ENCODE results near the gene BANF2. TPM values are rescaled to one million over a fixed set of nuclear protein-coding genes. Genes with fewer than 3 reads are reported as not detected.

BANF2 gene
- total RNA-seq, 1 experiment from 2014 or later: not detected

DNA sequence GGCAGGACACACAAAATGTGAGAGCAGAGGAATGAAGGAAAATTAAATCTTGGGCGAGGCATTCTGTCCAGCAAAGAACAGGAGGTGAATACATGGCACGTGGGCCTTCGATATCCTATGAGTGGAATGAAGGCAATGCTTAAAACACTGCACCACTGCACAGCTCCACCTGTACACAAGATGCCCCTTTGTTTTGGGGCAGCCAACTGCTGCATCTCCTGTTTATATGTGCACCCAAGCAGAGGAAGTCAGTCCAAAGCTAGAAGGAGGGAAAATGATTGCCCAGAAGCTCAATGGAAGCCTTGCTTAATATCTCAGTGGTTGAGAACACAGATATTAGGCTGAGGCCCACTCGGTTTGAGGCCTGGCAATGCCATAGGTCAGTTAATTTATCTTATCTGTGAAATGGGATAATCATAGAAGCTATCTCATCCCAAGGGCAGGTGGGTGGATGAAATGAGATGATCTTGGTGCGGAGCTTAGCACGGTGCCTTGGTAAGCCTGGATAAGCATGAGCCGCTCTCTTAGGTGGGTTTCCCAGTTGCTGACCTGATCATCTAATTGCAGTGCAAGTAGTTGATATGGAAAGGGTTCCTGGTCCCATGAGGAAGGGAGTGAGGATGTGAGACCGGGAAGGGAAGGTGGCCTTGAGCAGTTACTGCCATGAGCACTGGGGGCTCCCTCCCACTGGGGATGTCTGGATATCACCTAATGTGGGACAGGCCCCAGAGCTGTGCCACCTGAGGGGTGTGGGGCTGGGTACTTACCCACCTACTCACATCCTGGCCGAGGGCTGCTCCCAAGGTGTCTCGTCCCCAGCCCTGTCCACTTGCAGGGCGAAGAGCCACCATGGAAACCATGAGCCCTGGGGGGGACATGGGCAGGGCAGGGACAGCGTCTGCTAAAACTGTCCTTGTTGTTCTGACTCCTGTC, 9.9 kb downstream of the BANF2 start:
- POLR2A ChIA-PET (ENCODE audit: unreplicated experiment): no interaction called here
- no peak overlapping the region for H3K4me3 ChIP-seq (ENCODE audit: low read length)
- no peaks in the 10 kb centered on the region for H3K36me3 ChIP-seq (ENCODE audit: low read depth, low read length)
- H3K27ac ChIP-seq (ENCODE audit: low read length): no peak overlapping the region
- intact Hi-C loops (cut with micrococcal nuclease): no loop called here
- no peaks in the 10 kb centered on the region for H3K9me3 ChIP-seq (ENCODE audit: low read length)
- CTCF ChIA-PET: no interaction called here
- BruUV-seq (replicated peaks): no TSS peak
- H3F3A ChIP-seq (ENCODE audit: low read length, unreplicated experiment): no peaks in the 10 kb centered on the region
- H3K4me2 ChIP-seq (ENCODE audit: low read length): no peak overlapping the region
- H3K79me2 ChIP-seq (ENCODE audit: low read length): no peaks in the 10 kb centered on the region
- H4K20me1 ChIP-seq (ENCODE audit: low read length): no peaks in the 10 kb centered on the region
- no peak for ATAC-seq
- TF ChIP-seq EZH2 (IDR thresholded peaks at IDR 0.05; ENCODE audit: low read length, unreplicated experiment) (no peak), CTCF (conservative IDR thresholded peaks at IDR 0.05; ENCODE audit: low read depth, low read length) (no peak), EZH2phosphoT487 (IDR thresholded peaks at IDR 0.05; ENCODE audit: borderline replicate concordance, low read length) (no peak)
- H3K27me3 ChIP-seq (ENCODE audit: low read length): no peaks in the 10 kb centered on the region
- no peak for DNase-seq
- H3K9ac ChIP-seq (ENCODE audit: low read length): no peak overlapping the region
- no peaks in the 10 kb centered on the region for H3K9me2 ChIP-seq (replicated peaks; ENCODE audit: low read length)
- H3K4me1 ChIP-seq (ENCODE audit: insufficient read depth, low read length): no peaks in the 10 kb centered on the region
- no peak overlapping the region for H2AFZ ChIP-seq (ENCODE audit: low read length)

GRCh38 chr20:17710379-17711266, 10.9 kb downstream of the BANF2 start:
- no peaks in the 10 kb centered on the region for H3F3A ChIP-seq (ENCODE audit: low read length, unreplicated experiment)
- intact Hi-C loops (cut with micrococcal nuclease): no loop called here
- no peaks in the 10 kb centered on the region for H3K79me2 ChIP-seq (ENCODE audit: low read length)
- DNase-seq: no peak
- POLR2A ChIA-PET (ENCODE audit: unreplicated experiment): no interaction called here
- no peaks in the 10 kb centered on the region for H3K4me1 ChIP-seq (ENCODE audit: insufficient read depth, low read length)
- no peak overlapping the region for H3K9ac ChIP-seq (ENCODE audit: low read length)
- no peaks in the 10 kb centered on the region for H3K36me3 ChIP-seq (ENCODE audit: low read depth, low read length)
- no peak overlapping the region for H3K4me3 ChIP-seq (ENCODE audit: low read length)
- no TSS peak for BruUV-seq (replicated peaks)
- no peak for ATAC-seq
- no peak overlapping the region for H3K4me2 ChIP-seq (ENCODE audit: low read length)
- no peak overlapping the region for H3K27ac ChIP-seq (ENCODE audit: low read length)
- no peaks in the 10 kb centered on the region for H3K9me3 ChIP-seq (ENCODE audit: low read length)
- no peaks in the 10 kb centered on the region for H3K27me3 ChIP-seq (ENCODE audit: low read length)
- H2AFZ ChIP-seq (ENCODE audit: low read length): no peak overlapping the region
- TF ChIP-seq CTCF (conservative IDR thresholded peaks at IDR 0.05; ENCODE audit: low read depth, low read length): no peak
- no peak for TF ChIP-seq EZH2 (IDR thresholded peaks at IDR 0.05; ENCODE audit: low read length, unreplicated experiment)
- TF ChIP-seq EZH2phosphoT487 (IDR thresholded peaks at IDR 0.05; ENCODE audit: borderline replicate concordance, low read length): no peak
- no peaks in the 10 kb centered on the region for H4K20me1 ChIP-seq (ENCODE audit: low read length)
- no peaks in the 10 kb centered on the region for H3K9me2 ChIP-seq (replicated peaks; ENCODE audit: low read length)
- CTCF ChIA-PET: no interaction called here

Measured in PC-3 (cell line).